SU-DHL-6 (cell line): ENCODE results near the gene CNOT1.
"Not testable (repeated sequence)": the region's sequence is repeated elsewhere in the genome, so short reads cannot be mapped to it uniquely, and the experiment has no call there.

ENCODE experiments used
- H2AFZ ChIP-seq: fragments of 200-600 bp; sonication (generic); 2 replicates; pipeline ENCODE4 v1.6.1; 2014; ENCODE audit warnings: low read depth, mild to moderate bottlenecking, moderate library complexity, mixed read lengths, antibody characterized with exemption, low read length; ENCODE audit not compliant: severe bottlenecking
- H3F3A ChIP-seq: fragments of 200-600 bp; shearing (Covaris generic); 2 replicates; pipeline ENCODE4 v1.6.0; 2016; ENCODE audit warnings: antibody characterized with exemption, mild to moderate bottlenecking; ENCODE audit not compliant: insufficient read depth
- H3K27ac ChIP-seq: fragments of 200-600 bp; sonication (generic); 2 replicates; pipeline ENCODE4 v1.5.1; 2016; ENCODE audit warnings: low read depth, mild to moderate bottlenecking, low read length, moderate library complexity, mixed read lengths
- H3K27me3 ChIP-seq: fragments of 200-600 bp; sonication (generic), shearing (Covaris generic); 2 replicates; pipeline ENCODE4 v1.6.0; 2014; ENCODE audit warnings: mild to moderate bottlenecking, low read length
- H3K36me3 ChIP-seq: fragments of 200-600 bp; sonication (generic); 2 replicates; pipeline ENCODE4 v1.6.1; 2014; ENCODE audit warnings: mild to moderate bottlenecking, low read length, mixed read lengths
- H3K4me2 ChIP-seq: fragments of 300-600, 200-600 bp; shearing (Covaris generic), sonication (generic); 2 replicates; pipeline ENCODE4 v1.6.0; 2014; ENCODE audit warnings: low read length, low read depth, mild to moderate bottlenecking; ENCODE audit not compliant: poor library complexity, severe bottlenecking
- H3K4me3 ChIP-seq: fragments of 200-600 bp; sonication (generic); 2 replicates; pipeline ENCODE4 v1.5.1; 2014; ENCODE audit warnings: antibody characterized with exemption, low read length, mild to moderate bottlenecking, mixed read lengths; ENCODE audit not compliant: insufficient read depth, poor library complexity, severe bottlenecking
- H3K79me2 ChIP-seq: fragments of 200-600 bp; sonication (generic); 2 replicates; pipeline ENCODE4 v1.6.1; 2014; ENCODE audit warnings: mild to moderate bottlenecking, low read length, moderate library complexity; ENCODE audit not compliant: insufficient read depth
- H3K9ac ChIP-seq: fragments of 200-600 bp; sonication (generic); 2 replicates; pipeline ENCODE4 v1.7.0; 2014; ENCODE audit warnings: mild to moderate bottlenecking, low read length
- H3K9me2 ChIP-seq: fragments of 200-600 bp; sonication (generic); replicated peaks from 2 replicates; pipeline ENCODE4 v1.6.1; 2014; ENCODE audit warnings: low read length; ENCODE audit not compliant: insufficient read depth
- H3K9me3 ChIP-seq: fragments of 200-600 bp; sonication (generic); 2 replicates; pipeline ENCODE4 v1.6.1; 2014; ENCODE audit warnings: low read length, mixed read lengths; ENCODE audit not compliant: insufficient read depth
- H4K20me1 ChIP-seq: fragments of 200-600 bp; sonication (generic); 2 replicates; pipeline ENCODE4 v1.6.1; 2014; ENCODE audit warnings: low read depth, mild to moderate bottlenecking, antibody characterized with exemption, low read length, moderate library complexity, mixed read lengths
- CTCF ChIP-seq: fragments of 200-600 bp; sonication (generic); IDR thresholded peaks from one replicate; pipeline ENCODE4 v1.5.1; 2017; ENCODE audit warnings: antibody characterized with exemption, mild to moderate bottlenecking, low read length, moderate library complexity; ENCODE audit not compliant: insufficient read depth, poor library complexity, severe bottlenecking
- EZH2phosphoT487 ChIP-seq: fragments of 200-600 bp; sonication (generic), shearing (Covaris generic); conservative IDR thresholded peaks from 2 replicates; pipeline ENCODE4 v1.6.1; 2018; ENCODE audit warnings: mild to moderate bottlenecking, antibody characterized with exemption, low read length, moderate library complexity, mixed read lengths

CNOT1 gene

GRCh38 chr16:58493756-58494431, 135.7 kb downstream of the CNOT1 start:
- H3K9ac ChIP-seq: no peak overlapping the region
- no peak overlapping the region for H2AFZ ChIP-seq

GRCh38 chr16:58492735-58493134, 136.9 kb downstream of the CNOT1 start:
- H3K27me3 ChIP-seq: no peaks in the 10 kb centered on the region
- H3K9me2 ChIP-seq: no peaks in the 10 kb centered on the region
- no peak overlapping the region for H3K4me2 ChIP-seq
- H4K20me1 ChIP-seq: no peaks in the 10 kb centered on the region
- no peak overlapping the region for H2AFZ ChIP-seq
- no peaks in the 10 kb centered on the region for H3K36me3 ChIP-seq
- H3K4me3 ChIP-seq: no peak overlapping the region
- H3K27ac ChIP-seq: no peak overlapping the region
- no peak for TF ChIP-seq CTCF
- TF ChIP-seq EZH2phosphoT487: no peak
- no peaks in the 10 kb centered on the region for H3K79me2 ChIP-seq
- no peak overlapping the region for H3K9ac ChIP-seq
- no peaks in the 10 kb centered on the region for H3K9me3 ChIP-seq
- no peaks in the 10 kb centered on the region for H3F3A ChIP-seq

More at GRCh38 chr16:58493756-58494431, 135.7 kb downstream of the CNOT1 start:
- Histone ChIP-seq H4K20me1 (no peaks in the 10 kb centered on the region), H3K4me3 (no peak overlapping the region), H3K27ac (no peak overlapping the region), H3K9me3 (no peaks in the 10 kb centered on the region), H3F3A (no peaks in the 10 kb centered on the region), H3K9me2 (no peaks in the 10 kb centered on the region), H3K79me2 (no peaks in the 10 kb centered on the region), H3K4me2 (no peak overlapping the region), H3K27me3 (no peaks in the 10 kb centered on the region), H3K36me3 (no peaks in the 10 kb centered on the region)
- TF ChIP-seq CTCF (no peak), EZH2phosphoT487 (no peak)

- no peaks in the 10 kb centered on the region for H3K79me2 ChIP-seq
- H3K4me2 ChIP-seq: no peak overlapping the region
- no peaks in the 10 kb centered on the region for H3F3A ChIP-seq
- H3K27me3 ChIP-seq: no peaks in the 10 kb centered on the region
- H3K9me3 ChIP-seq: no peaks in the 10 kb centered on the region
- TF ChIP-seq CTCF (no peak), EZH2phosphoT487 (no peak)
- no peak overlapping the region for H3K4me3 ChIP-seq
- H2AFZ ChIP-seq: no peak overlapping the region
- no peaks in the 10 kb centered on the region for H3K36me3 ChIP-seq
- H3K9ac ChIP-seq: no peak overlapping the region
- no peaks in the 10 kb centered on the region for H4K20me1 ChIP-seq
- no peak overlapping the region for H3K27ac ChIP-seq
- no peaks in the 10 kb centered on the region for H3K9me2 ChIP-seq
Observed at GRCh38 chr16:58492066-58492465, 137.6 kb downstream of the CNOT1 start.

GRCh38 chr16:58490539-58490938, 139.1 kb downstream of the CNOT1 start:
- not testable (repeated sequence) for H3K27ac ChIP-seq, H3K27me3 ChIP-seq, H3F3A ChIP-seq, H3K79me2 ChIP-seq, H2AFZ ChIP-seq, H3K9ac ChIP-seq, H4K20me1 ChIP-seq, H3K4me2 ChIP-seq, H3K9me3 ChIP-seq, H3K36me3 ChIP-seq, H3K4me3 ChIP-seq, H3K9me2 ChIP-seq
